SK-N-SH (cell line): ENCODE measurements around the gene DRAP1. TPM values are rescaled to one million over a fixed set of nuclear protein-coding genes. Genes with fewer than 3 reads are reported as not detected.

Experiments used
- EP300 ChIP-seq, 2 experiments: IDR thresholded peaks; 2 replicates each; pipeline versions ENCODE4 v1.4.0 to v1.6.1; 2012; ENCODE audit warnings: borderline replicate concordance in 1 of 2, low read depth in 1 of 2, low read length in 1 of 2
- FOSL2 ChIP-seq: IDR thresholded peaks from 2 replicates; pipeline ENCODE4 v1.4.0; 2012; ENCODE audit warnings: low read depth, mild to moderate bottlenecking, moderate library complexity, borderline replicate concordance
- FOXM1 ChIP-seq: IDR thresholded peaks from 2 replicates; pipeline ENCODE4 v1.4.0; 2012; ENCODE audit warnings: low read depth, mild to moderate bottlenecking
- GABPA ChIP-seq: IDR thresholded peaks from 2 replicates; pipeline ENCODE4 v1.4.0; 2012; ENCODE audit warnings: low read depth, mild to moderate bottlenecking
- NFIC ChIP-seq: IDR thresholded peaks from 2 replicates; pipeline ENCODE4 v1.4.0; 2012; ENCODE audit warnings: borderline replicate concordance
- RAD21 ChIP-seq: IDR thresholded peaks from 2 replicates; pipeline ENCODE4 v1.6.1; 2012; ENCODE audit warnings: mild to moderate bottlenecking, low read length
- TAF1 ChIP-seq: IDR thresholded peaks from 2 replicates; pipeline ENCODE4 v1.6.1; 2012; ENCODE audit warnings: low read depth, mild to moderate bottlenecking, low read length, moderate library complexity, borderline replicate concordance
- TCF12 ChIP-seq: IDR thresholded peaks from 2 replicates; pipeline ENCODE4 v1.4.0; 2012
- TEAD4 ChIP-seq: IDR thresholded peaks from 2 replicates; pipeline ENCODE4 v1.4.0; 2012; ENCODE audit warnings: mild to moderate bottlenecking, borderline replicate concordance; ENCODE audit not compliant: insufficient read depth
- polyA plus RNA-seq, 3 experiments: library from polyadenylated mRNA; depleted of rRNA; stranded (reverse); fragments of >200 nt; gene quantifications; 2 replicates each; pipeline ENCODE4 v1.2.3, GENCODE V29; 2012
- TF ChIP-seq, protein P1 (sequence below): fragments of 200-600 bp; sonication (generic); IDR thresholded peaks from 2 replicates; pipeline ENCODE4 v1.6.1; 2017; ENCODE audit warnings: antibody characterized with exemption, mild to moderate bottlenecking, moderate library complexity
- TF ChIP-seq, protein P2 (sequence below): IDR thresholded peaks from 2 replicates; pipeline ENCODE4 v1.4.0; 2012; ENCODE audit warnings: low read depth
- TF ChIP-seq, protein P3 (sequence below): fragments of 150-350 bp; IDR thresholded peaks from 2 replicates; pipeline ENCODE4 v1.6.1; 2017; ENCODE audit warnings: antibody characterized with exemption, low read length, low read depth, borderline replicate concordance
- TF ChIP-seq, protein P4 (sequence below): IDR thresholded peaks from 2 replicates; pipeline ENCODE4 v1.6.1; 2012; ENCODE audit warnings: mild to moderate bottlenecking, low read depth, low read length, moderate library complexity
- TF ChIP-seq, protein P5 (sequence below): fragments of 150-350 bp; IDR thresholded peaks from 2 replicates; pipeline ENCODE4 v1.6.1; 2016; ENCODE audit warnings: mild to moderate bottlenecking, low read depth, low read length

DRAP1 gene
- polyA plus RNA-seq, 1 of the 3 experiments (the other 2 are of a cell fraction), result 464 TPM

DNA sequence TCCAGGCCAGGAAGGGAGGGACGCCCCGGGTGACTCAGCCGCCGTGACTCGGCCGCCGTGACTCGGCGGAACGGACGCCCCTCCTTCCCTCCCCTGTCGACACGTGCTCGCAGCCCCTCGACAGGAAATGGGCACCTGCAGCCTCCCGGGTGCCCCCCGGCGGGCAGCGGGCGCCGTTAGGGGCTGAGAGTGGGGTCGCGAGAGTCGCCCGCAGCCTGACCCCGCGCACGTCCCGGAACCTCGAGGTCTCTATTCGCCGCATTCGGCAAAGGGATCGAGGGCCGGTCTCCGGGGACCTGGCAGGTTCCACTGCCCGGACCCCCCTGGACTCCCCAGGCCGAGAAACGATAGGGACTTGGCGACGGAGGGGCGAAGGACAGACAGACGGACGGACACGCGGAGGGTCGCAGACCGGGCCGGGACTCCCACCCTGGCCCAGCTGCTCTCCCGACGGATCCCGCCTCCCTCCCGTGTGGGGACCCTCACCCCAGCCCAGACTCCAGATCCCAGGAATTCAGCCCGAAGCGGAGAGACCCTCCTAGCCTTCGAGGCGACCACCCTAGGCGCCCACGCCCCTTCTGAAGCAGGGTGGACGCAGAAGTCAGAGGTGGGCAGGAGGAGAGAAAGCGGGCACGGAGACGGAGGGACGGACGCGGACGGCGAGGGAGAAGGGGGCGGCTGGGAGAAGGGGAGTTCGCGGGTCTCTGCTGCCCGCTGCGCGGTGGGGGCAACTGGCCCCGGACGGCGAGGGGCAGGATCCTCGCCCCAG is 19.7 kb upstream of the DRAP1 start (continued):
- TF ChIP-seq, protein P1, sequence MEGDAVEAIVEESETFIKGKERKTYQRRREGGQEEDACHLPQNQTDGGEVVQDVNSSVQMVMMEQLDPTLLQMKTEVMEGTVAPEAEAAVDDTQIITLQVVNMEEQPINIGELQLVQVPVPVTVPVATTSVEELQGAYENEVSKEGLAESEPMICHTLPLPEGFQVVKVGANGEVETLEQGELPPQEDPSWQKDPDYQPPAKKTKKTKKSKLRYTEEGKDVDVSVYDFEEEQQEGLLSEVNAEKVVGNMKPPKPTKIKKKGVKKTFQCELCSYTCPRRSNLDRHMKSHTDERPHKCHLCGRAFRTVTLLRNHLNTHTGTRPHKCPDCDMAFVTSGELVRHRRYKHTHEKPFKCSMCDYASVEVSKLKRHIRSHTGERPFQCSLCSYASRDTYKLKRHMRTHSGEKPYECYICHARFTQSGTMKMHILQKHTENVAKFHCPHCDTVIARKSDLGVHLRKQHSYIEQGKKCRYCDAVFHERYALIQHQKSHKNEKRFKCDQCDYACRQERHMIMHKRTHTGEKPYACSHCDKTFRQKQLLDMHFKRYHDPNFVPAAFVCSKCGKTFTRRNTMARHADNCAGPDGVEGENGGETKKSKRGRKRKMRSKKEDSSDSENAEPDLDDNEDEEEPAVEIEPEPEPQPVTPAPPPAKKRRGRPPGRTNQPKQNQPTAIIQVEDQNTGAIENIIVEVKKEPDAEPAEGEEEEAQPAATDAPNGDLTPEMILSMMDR, result no peak; the same call in 1 of the 2 replicates
- TF ChIP-seq, protein P2, sequence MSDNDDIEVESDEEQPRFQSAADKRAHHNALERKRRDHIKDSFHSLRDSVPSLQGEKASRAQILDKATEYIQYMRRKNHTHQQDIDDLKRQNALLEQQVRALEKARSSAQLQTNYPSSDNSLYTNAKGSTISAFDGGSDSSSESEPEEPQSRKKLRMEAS, result peak; percentile 97
- TF ChIP-seq FOXM1 (peak; percentile 57), GABPA (0 out of 2 replicates have a peak, but pooled peaks have one; percentile 29), EP300 (IDR thresholded peaks at IDR 0.05; ENCODE audit: borderline replicate concordance in 1 of 2, low read depth in 1 of 2, low read length in 1 of 2) (peak in 1 of 2 experiments; percentile 61; a peak in 1 of 4 replicates), FOSL2 (peak; percentile 82), RAD21 (no peak), TCF12 (no peak), TAF1 (no peak), NFIC (no peak; the same call in 1 of the 2 replicates), TEAD4 (0 out of 2 replicates have a peak, but pooled peaks have one; percentile 40)
- TF ChIP-seq, protein P3, sequence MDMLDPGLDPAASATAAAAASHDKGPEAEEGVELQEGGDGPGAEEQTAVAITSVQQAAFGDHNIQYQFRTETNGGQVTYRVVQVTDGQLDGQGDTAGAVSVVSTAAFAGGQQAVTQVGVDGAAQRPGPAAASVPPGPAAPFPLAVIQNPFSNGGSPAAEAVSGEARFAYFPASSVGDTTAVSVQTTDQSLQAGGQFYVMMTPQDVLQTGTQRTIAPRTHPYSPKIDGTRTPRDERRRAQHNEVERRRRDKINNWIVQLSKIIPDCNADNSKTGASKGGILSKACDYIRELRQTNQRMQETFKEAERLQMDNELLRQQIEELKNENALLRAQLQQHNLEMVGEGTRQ, result no peak
- TF ChIP-seq, protein P4, sequence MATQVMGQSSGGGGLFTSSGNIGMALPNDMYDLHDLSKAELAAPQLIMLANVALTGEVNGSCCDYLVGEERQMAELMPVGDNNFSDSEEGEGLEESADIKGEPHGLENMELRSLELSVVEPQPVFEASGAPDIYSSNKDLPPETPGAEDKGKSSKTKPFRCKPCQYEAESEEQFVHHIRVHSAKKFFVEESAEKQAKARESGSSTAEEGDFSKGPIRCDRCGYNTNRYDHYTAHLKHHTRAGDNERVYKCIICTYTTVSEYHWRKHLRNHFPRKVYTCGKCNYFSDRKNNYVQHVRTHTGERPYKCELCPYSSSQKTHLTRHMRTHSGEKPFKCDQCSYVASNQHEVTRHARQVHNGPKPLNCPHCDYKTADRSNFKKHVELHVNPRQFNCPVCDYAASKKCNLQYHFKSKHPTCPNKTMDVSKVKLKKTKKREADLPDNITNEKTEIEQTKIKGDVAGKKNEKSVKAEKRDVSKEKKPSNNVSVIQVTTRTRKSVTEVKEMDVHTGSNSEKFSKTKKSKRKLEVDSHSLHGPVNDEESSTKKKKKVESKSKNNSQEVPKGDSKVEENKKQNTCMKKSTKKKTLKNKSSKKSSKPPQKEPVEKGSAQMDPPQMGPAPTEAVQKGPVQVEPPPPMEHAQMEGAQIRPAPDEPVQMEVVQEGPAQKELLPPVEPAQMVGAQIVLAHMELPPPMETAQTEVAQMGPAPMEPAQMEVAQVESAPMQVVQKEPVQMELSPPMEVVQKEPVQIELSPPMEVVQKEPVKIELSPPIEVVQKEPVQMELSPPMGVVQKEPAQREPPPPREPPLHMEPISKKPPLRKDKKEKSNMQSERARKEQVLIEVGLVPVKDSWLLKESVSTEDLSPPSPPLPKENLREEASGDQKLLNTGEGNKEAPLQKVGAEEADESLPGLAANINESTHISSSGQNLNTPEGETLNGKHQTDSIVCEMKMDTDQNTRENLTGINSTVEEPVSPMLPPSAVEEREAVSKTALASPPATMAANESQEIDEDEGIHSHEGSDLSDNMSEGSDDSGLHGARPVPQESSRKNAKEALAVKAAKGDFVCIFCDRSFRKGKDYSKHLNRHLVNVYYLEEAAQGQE, result peak; percentile 28; the same call in 1 of the 2 replicates
- TF ChIP-seq, protein P5, sequence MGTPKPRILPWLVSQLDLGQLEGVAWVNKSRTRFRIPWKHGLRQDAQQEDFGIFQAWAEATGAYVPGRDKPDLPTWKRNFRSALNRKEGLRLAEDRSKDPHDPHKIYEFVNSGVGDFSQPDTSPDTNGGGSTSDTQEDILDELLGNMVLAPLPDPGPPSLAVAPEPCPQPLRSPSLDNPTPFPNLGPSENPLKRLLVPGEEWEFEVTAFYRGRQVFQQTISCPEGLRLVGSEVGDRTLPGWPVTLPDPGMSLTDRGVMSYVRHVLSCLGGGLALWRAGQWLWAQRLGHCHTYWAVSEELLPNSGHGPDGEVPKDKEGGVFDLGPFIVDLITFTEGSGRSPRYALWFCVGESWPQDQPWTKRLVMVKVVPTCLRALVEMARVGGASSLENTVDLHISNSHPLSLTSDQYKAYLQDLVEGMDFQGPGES, result no peak
